BLaER1 (cell line): Measurements from ENCODE around the gene STX1B.

Experiments used
- H3K27ac ChIP-seq: shearing (Covaris generic); formaldehyde crosslinking; 2 replicates; pipeline ENCODE4 v1.8.1; 2022
- H3K27me3 ChIP-seq: shearing (Covaris generic); formaldehyde crosslinking; 2 replicates; pipeline ENCODE4 v1.8.1; 2022
- H3K36me3 ChIP-seq: shearing (Covaris generic); formaldehyde crosslinking; 2 replicates; pipeline ENCODE4 v1.8.1; 2022
- H3K4me1 ChIP-seq: shearing (Covaris generic); formaldehyde crosslinking; 2 replicates; pipeline ENCODE4 v1.8.1; 2022
- H3K4me2 ChIP-seq: shearing (Covaris generic); formaldehyde crosslinking; 2 replicates; pipeline ENCODE4 v1.8.1; 2022
- H3K4me3 ChIP-seq: shearing (Covaris generic); formaldehyde crosslinking; 2 replicates; pipeline ENCODE4 v1.8.1; 2022
- H3K9ac ChIP-seq: shearing (Covaris generic); formaldehyde crosslinking; 2 replicates; pipeline ENCODE4 v1.8.1; 2022
- H3K9me3 ChIP-seq: shearing (Covaris generic); formaldehyde crosslinking; 2 replicates; pipeline ENCODE4 v1.8.1; 2022
- H4K20me1 ChIP-seq: shearing (Covaris generic); formaldehyde crosslinking; 2 replicates; pipeline ENCODE4 v1.8.1; 2022
- Cebpa-rat ChIP-seq: shearing (Covaris generic); IDR thresholded peaks from 2 replicates; pipeline ENCODE4 v1.8.1; 2022

STX1B gene

DNA sequence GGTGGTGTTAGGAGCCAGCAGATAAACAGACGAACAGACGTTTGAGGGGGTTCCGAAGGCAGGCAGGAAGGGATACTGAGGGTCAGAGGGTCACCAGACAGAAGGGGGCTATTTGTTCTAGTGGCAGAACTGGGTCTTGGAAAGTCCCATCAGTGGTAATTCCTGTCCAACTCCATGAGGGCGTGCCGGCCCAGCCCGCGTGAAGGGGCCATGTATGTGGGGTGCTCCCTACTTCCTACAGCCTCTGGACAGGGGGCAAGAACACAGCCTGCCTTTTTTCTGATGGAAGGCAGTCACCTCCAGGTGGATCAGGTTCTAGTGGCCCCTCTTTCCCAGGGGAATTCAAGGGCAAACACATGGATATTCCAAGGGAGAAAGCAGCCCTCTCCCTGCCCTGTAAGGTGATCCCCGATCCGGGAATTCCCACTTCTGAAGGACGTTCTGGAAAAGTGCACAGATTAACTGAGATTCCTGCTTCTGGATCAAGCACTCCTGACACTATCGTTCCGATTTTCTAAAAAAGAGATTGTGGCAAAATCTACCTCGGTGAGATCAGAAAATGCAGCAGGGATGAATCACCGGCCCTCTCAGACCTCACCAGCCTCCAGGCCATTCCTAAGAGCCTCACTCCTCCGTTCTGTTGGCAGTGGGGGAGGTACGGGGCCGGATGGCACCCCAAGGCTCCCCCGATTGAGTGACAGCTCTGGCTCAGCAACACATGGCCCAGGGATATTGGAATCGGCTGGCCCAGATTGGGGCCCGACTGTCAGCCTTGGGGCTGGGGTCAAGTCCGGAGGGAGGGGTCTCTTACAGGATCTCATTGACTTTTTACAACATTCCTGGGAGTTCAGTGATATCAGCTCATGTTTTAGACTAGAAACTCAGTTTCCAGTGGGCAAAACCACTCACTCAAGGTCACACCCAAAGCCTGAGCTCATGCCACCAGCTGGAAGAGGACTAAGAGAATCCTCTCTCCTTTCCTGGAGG lies 12.4 kb downstream of the STX1B start:
- Histone ChIP-seq H3K36me3 (no peaks in the 10 kb centered on the region), H4K20me1 (no peaks in the 10 kb centered on the region), H3K4me3 (no peak overlapping the region), H3K27ac (no peak overlapping the region), H3K4me1 (no peaks in the 10 kb centered on the region), H3K4me2 (no peak overlapping the region), H3K9ac (no peak overlapping the region), H3K27me3 (no peaks in the 10 kb centered on the region), H3K9me3 (no peaks in the 10 kb centered on the region)
- no peak for TF ChIP-seq Cebpa-rat

DNA sequence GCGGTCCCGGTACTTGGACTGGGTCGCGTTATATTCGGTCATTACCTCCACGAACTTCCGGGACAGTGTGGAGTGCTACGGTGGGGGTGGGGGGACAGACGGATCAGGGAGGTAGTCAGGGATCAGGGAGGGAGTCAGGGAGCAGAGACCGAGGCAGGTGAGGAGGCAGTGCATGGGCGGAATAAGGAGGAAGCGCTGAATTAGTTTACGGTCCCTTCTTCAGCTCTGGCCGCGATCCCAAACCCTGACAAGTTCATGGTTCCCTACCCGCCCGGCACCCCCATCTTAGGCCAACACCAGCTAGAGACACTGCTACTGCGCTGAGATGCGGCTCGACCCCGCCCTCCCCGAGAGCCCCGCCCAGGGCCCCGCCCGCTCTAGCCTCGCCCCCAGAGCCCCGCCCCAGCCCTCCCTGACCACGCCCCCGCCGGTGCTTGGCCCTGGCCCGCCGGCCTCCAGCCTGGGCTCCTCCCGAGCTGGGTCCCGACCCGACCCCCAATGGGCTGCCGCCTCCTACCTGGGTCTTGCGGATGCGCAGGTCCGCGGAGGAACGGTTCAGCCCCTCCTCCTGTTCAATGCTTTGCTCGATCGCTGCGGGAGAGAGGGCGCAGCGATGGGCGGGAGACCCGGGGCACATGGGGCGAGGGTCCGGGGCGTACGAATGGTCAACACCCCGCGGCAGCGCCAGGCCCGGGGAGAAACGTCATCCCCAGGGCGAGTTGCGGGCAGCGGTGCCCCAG lies 13.3 kb downstream of the STX1B start:
- H3K9me3 ChIP-seq = no peaks in the 10 kb centered on the region
- H3K4me3 ChIP-seq = no peak overlapping the region
- no peaks in the 10 kb centered on the region for H4K20me1 ChIP-seq
- H3K27ac ChIP-seq = no peak overlapping the region
- no peak for TF ChIP-seq Cebpa-rat
- H3K4me2 ChIP-seq = peak overlapping the region; percentile 59
- no peaks in the 10 kb centered on the region for H3K4me1 ChIP-seq
- H3K9ac ChIP-seq = no peak overlapping the region
- H3K27me3 ChIP-seq = no peaks in the 10 kb centered on the region
- no peaks in the 10 kb centered on the region for H3K36me3 ChIP-seq

DNA sequence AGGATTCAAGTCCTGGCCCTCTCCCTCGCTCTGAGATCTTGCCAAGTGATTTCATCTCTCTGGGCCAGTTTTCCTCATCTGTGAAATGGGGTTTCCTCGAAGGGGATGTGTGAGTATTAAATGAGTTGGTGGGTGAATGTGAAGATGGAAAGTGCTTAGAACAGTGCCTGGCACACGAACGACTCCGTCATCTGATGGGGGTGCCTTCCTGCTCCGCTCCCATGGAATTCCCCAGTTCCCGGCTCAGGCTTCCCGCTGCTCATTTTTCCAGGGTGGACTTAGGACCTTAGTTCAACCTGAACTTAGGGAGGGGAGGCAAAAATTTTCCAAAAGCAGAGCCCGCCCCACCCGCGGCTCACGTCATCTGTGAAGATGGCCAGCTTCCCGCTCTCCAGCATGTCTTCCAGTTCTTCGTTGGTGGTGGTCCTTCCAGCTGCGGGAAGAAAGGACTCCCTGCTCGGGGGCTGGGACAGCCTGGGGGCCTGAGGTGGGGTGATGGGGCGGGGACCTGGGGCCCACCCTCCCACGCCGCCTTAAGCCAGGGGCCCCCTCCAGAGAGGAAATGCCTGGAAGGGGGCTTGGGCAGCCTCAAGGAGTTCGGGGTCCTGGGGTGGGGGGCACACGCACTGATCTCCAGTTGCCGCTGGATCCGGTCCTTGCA lies 14.0 kb downstream of the STX1B start:
- no peaks in the 10 kb centered on the region for H3K36me3 ChIP-seq
- H3K4me2 ChIP-seq = peak overlapping the region; percentile 59
- TF ChIP-seq Cebpa-rat = no peak
- no peak overlapping the region for H3K9ac ChIP-seq
- H3K4me3 ChIP-seq = no peak overlapping the region
- no peaks in the 10 kb centered on the region for H3K9me3 ChIP-seq
- no peaks in the 10 kb centered on the region for H4K20me1 ChIP-seq
- no peak overlapping the region for H3K27ac ChIP-seq
- no peaks in the 10 kb centered on the region for H3K27me3 ChIP-seq
- no peaks in the 10 kb centered on the region for H3K4me1 ChIP-seq

DNA sequence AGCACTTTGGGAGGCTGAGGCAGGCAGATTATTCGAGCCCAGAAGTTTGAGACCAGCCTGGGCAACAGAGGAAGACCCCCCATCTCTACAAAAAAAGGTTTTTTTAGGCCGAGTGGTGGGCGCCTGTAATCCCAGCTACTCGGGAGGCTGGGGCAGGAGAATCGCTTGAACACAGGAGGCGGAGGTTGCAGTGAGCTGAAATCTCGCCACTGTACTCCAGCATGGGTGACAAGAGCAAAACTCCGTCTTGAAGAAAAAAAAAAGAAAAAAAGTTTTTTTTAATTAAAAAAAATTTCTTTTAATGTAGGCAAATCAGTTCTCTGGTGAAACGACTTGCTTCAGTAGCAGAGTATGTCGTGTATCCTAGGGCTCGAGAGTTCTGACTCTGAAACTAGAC lies 14.5 kb downstream of the STX1B start:
- H3K27ac ChIP-seq = no peak overlapping the region
- no peak overlapping the region for H3K4me2 ChIP-seq
- H3K9me3 ChIP-seq = no peaks in the 10 kb centered on the region
- no peaks in the 10 kb centered on the region; the same call in 1 of the 2 replicates for H3K36me3 ChIP-seq
- no peaks in the 10 kb centered on the region for H4K20me1 ChIP-seq
- H3K4me3 ChIP-seq = no peak overlapping the region
- H3K27me3 ChIP-seq = no peaks in the 10 kb centered on the region
- H3K4me1 ChIP-seq = no peaks in the 10 kb centered on the region
- no peak overlapping the region for H3K9ac ChIP-seq
- TF ChIP-seq Cebpa-rat = no peak

DNA sequence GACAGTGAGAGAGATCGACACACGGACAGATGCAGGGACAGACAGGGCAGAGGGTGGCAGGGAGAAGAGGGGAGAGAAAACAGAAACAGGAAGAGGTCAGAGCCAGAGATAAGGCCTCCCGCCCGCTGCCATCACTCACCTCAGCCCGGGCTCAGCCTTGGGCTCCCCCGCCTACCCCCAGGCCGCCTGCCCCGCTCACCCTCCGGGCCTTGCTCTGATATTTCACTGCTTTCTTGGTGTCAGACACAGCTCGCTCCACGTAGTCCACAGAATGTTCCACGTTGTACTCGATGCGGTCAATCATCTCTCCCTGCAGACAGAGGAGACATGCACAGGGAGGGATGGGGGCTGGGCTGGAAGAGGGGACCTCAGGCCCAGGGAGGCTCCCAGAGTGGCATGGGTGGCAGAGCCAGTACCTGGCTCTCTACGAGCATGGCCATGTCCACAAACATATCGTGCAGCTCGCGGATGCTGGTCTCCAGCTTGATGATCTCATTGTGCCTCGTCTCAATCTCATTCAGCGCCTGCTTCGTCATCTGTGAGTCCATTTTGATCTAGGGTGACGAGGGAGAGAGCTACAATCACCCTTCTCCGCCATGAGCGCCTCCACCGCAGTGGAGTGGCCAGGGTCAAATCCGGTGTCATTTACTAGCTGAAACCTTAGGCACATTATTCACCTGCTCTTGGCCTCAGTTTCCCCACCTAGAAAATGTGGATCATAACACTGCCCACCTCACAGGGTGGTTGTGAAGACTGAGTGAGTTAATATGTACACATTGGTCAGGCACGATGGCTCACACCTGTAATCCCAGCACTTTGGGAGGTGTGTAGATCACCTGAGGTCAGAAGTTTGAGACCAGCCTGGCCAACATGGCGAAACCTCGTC lies 17.3 kb downstream of the STX1B start:
- H3K4me1 ChIP-seq = no peaks in the 10 kb centered on the region
- no peak overlapping the region for H3K4me3 ChIP-seq
- H3K27ac ChIP-seq = no peak overlapping the region
- no peaks in the 10 kb centered on the region for H3K27me3 ChIP-seq
- H4K20me1 ChIP-seq = no peaks in the 10 kb centered on the region
- no peak overlapping the region for H3K4me2 ChIP-seq
- H3K9ac ChIP-seq = no peak overlapping the region
- TF ChIP-seq Cebpa-rat = no peak
- H3K36me3 ChIP-seq = peaks cover 3% of the 10 kb centered on the region; the same call in 1 of the 2 replicates
- no peaks in the 10 kb centered on the region for H3K9me3 ChIP-seq

DNA sequence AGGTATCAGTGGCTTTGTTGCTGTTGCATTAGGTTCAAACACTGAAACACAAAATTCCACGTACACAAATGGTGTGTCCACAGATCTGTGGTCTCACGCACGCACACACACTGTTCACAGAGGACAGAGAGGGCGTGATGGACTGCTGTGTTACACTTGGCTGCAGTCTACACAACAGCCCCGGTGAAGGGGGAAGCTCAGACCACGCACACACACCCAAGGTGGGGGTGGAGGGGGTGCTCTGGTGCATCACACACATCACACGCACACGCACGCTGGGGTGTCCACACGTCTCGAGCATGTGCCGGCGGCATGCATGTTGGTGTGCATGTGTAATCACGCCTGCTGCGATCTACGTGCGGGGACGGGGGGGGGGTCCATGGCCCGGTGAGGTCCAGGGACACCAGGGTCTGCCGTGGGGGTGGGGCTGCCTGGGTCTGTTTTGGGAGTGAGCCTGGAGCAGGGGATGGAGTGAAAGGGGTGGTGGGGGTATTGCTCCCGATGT lies 18.1 kb downstream of the STX1B start:
- H3K36me3 ChIP-seq = peaks cover 12% of the 10 kb centered on the region
- H3K4me2 ChIP-seq = no peak overlapping the region
- no peaks in the 10 kb centered on the region for H3K4me1 ChIP-seq
- no peak overlapping the region for H3K27ac ChIP-seq
- no peak for TF ChIP-seq Cebpa-rat
- no peak overlapping the region for H3K9ac ChIP-seq
- no peak overlapping the region for H3K4me3 ChIP-seq
- H3K9me3 ChIP-seq = no peaks in the 10 kb centered on the region
- H3K27me3 ChIP-seq = no peaks in the 10 kb centered on the region
- no peaks in the 10 kb centered on the region for H4K20me1 ChIP-seq

DNA sequence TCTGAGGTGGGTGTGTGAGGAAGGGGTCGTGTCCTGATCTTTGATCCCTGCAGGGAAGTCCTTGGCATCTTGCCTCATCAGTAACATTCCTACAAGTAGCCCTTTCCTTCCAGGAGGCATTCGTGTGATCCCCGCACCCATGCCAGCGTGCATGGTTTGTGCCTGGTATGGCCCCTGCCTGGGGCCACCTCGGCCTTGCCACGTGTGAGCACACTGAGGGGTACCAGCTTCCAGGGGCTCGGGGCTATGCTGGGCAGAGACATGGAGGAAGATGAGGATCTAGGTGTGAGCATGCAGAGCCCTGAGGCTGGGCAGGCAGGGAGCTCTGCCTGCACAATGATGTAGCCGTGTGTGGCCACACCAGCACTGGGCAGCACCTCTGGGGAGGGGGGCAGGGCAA lies 19.4 kb downstream of the STX1B start:
- Histone ChIP-seq H3K9ac (no peak overlapping the region), H3K4me3 (no peak overlapping the region), H3K27me3 (no peaks in the 10 kb centered on the region), H4K20me1 (no peaks in the 10 kb centered on the region), H3K4me1 (no peaks in the 10 kb centered on the region), H3K27ac (no peak overlapping the region), H3K9me3 (no peaks in the 10 kb centered on the region), H3K4me2 (no peak overlapping the region), H3K36me3 (peaks cover 24% of the 10 kb centered on the region)
- TF ChIP-seq Cebpa-rat = no peak

DNA sequence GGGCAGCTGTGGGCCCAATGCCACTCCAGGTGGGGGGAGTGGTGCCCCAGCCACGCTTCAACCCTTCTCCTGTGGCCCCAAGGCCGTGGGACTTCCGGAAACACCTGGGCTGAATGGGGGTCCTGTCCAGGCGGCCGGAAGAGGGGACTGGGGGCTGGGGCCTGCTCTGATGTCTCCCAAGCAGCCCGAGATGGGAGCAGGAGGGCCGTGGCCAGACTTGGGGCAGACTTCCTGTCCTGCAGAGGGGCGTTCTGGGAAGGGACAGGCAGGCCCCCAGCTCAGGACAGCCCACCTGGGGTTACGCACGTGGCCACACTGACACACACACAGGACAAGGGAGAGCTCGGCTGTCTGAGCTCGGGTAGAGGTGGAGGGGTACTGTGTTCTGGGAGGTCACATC lies 20.3 kb downstream of the STX1B start:
- no peak for TF ChIP-seq Cebpa-rat
- H3K27me3 ChIP-seq = no peaks in the 10 kb centered on the region
- peaks cover 6% of the 10 kb centered on the region for H3K4me1 ChIP-seq
- no peak overlapping the region for H3K9ac ChIP-seq
- peaks cover 31% of the 10 kb centered on the region for H3K36me3 ChIP-seq
- no peaks in the 10 kb centered on the region for H3K9me3 ChIP-seq
- no peak overlapping the region for H3K27ac ChIP-seq
- H4K20me1 ChIP-seq = no peaks in the 10 kb centered on the region
- no peak overlapping the region for H3K4me3 ChIP-seq
- H3K4me2 ChIP-seq = no peak overlapping the region
